Hepatocyte (in vitro differentiated cells): ENCODE results near the gene TEX22. TPM values are rescaled to one million over a fixed set of nuclear protein-coding genes. Genes with fewer than 3 reads are reported as not detected.

Experiments used
- DNase-seq: peaks from one replicate; pipeline ENCODE4 v3.0.0-alpha.2; 2016; ENCODE audit warnings: low spot score
- H2AFZ ChIP-seq: fragments of 200-600 bp; sonication (generic); 2 replicates; pipeline ENCODE4 v1.6.0; 2016; ENCODE audit warnings: antibody characterized with exemption, mild to moderate bottlenecking
- H3K27ac ChIP-seq: fragments of 200-600 bp; sonication (generic); 2 replicates; pipeline ENCODE4 v1.5.1; 2016; ENCODE audit warnings: mild to moderate bottlenecking
- H3K27me3 ChIP-seq: fragments of 200-600 bp; sonication (generic); 2 replicates; pipeline ENCODE4 v1.6.1; 2016
- H3K36me3 ChIP-seq: fragments of 200-600 bp; sonication (generic); replicated peaks from 2 replicates; pipeline ENCODE4 v1.5.1; 2016; ENCODE audit warnings: low read depth; ENCODE audit not compliant: insufficient read depth
- H3K4me1 ChIP-seq: fragments of 200-600 bp; sonication (generic); 2 replicates; pipeline ENCODE4 v1.5.1; 2016; ENCODE audit warnings: mild to moderate bottlenecking, moderate library complexity; ENCODE audit not compliant: insufficient read depth
- H3K4me2 ChIP-seq: fragments of 200-600 bp; sonication (generic); 2 replicates; pipeline ENCODE4 v1.6.0; 2016
- H3K4me3 ChIP-seq: fragments of 200-600 bp; sonication (generic); 2 replicates; pipeline ENCODE4 v1.5.1; 2016; ENCODE audit warnings: mild to moderate bottlenecking
- H3K79me2 ChIP-seq: fragments of 200-600 bp; sonication (generic); 2 replicates; pipeline ENCODE4 v1.6.0; 2017; ENCODE audit warnings: mild to moderate bottlenecking
- H3K9me2 ChIP-seq: fragments of 200-600 bp; sonication (generic); replicated peaks from 2 replicates; pipeline ENCODE4 v1.6.0; 2017; ENCODE audit warnings: mild to moderate bottlenecking; ENCODE audit not compliant: insufficient read depth
- H3K9me3 ChIP-seq: fragments of 200-600 bp; sonication (generic); 2 replicates; pipeline ENCODE4 v1.5.1; 2016; ENCODE audit warnings: low read depth, mild to moderate bottlenecking
- H4K20me1 ChIP-seq: fragments of 200-600 bp; sonication (generic); 2 replicates; pipeline ENCODE4 v1.6.0; 2016; ENCODE audit warnings: mild to moderate bottlenecking; ENCODE audit not compliant: insufficient read depth, poor library complexity, severe bottlenecking
- CTCF ChIP-seq: fragments of 200-600 bp; sonication (generic); IDR thresholded peaks from 2 replicates; pipeline ENCODE4 v1.5.1; 2016; ENCODE audit warnings: antibody characterized with exemption, mild to moderate bottlenecking; ENCODE audit not compliant: poor library complexity
- EZH2 ChIP-seq: fragments of 200-600 bp; sonication (generic); IDR thresholded peaks from 2 replicates; pipeline ENCODE4 v1.6.1; 2016; ENCODE audit warnings: antibody characterized with exemption, mild to moderate bottlenecking, borderline replicate concordance
- EZH2phosphoT487 ChIP-seq: fragments of 200-600 bp; sonication (generic); IDR thresholded peaks from one replicate; pipeline ENCODE4 v1.6.1; 2018; ENCODE audit warnings: antibody characterized with exemption, mild to moderate bottlenecking, low read depth, moderate library complexity; ENCODE audit not compliant: unreplicated experiment, severe bottlenecking
- WGBS: methylation state at CpG from one replicate; pipeline ENCODE4 v1.1.6; 2016; ENCODE audit warnings: low lambda C conversion rate; ENCODE audit errors: missing lambda C conversion rate; 5-methylcytosine and 5-hydroxymethylcytosine counted together
- polyA plus RNA-seq: library from polyadenylated mRNA; unstranded; fragments of >200 nt; fragmentation: Nextera tagmentation; extraction: Ambion mirVana; gene quantifications from 2 replicates; pipeline ENCODE4 v1.2.1, GENCODE V29; 2016
- total RNA-seq: library from RNA; depleted of rRNA; stranded (reverse); fragments of >200 nt; gene quantifications from 2 replicates; pipeline ENCODE4 v1.2.3, GENCODE V29; 2014

Gene TEX22
- total and polyA plus RNA-seq, 2 experiments from 2014 or later, result 0.76 TPM; not detected in 1

DNA sequence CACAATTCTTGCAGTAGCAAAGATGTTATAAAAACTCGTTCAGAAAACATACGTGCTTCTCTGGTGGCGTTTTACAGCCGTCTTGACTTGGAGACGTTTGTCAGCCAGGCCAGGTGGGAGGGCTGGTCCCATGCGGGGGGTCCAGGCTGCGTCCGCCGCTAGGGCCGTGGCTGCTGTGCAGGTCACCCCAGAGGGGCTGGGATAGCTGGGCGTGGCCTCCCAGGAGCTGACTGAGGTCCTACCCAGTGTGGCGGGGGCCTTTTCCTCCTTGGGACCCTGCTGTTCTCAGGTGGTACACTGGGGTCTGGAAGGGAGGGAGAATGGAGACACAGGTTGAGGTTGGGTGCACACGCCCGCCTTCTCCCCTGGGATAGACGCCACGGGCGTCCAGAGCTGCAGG is 46.5 kb downstream of the TEX22 start:
- no peaks in the 10 kb centered on the region for H3K9me3 ChIP-seq
- 92% methylated on average over 17 of the region's 17 CpGs for WGBS
- no peak overlapping the region for H3K4me2 ChIP-seq
- no peaks in the 10 kb centered on the region for H3K4me1 ChIP-seq
- no peak overlapping the region for H3K4me3 ChIP-seq
- no peak for DNase-seq
- no peaks in the 10 kb centered on the region for H4K20me1 ChIP-seq
- H2AFZ ChIP-seq, result no peak overlapping the region
- no peak overlapping the region for H3K27ac ChIP-seq
- H3K79me2 ChIP-seq, result peaks cover 2% of the 10 kb centered on the region
- no peak for TF ChIP-seq EZH2
- TF ChIP-seq CTCF, result no peak
- no peak for TF ChIP-seq EZH2phosphoT487
- no peaks in the 10 kb centered on the region for H3K27me3 ChIP-seq
- no peaks in the 10 kb centered on the region for H3K36me3 ChIP-seq
- no peaks in the 10 kb centered on the region for H3K9me2 ChIP-seq

- Histone ChIP-seq H3K27ac (no peak overlapping the region), H4K20me1 (no peaks in the 10 kb centered on the region), H3K4me1 (no peaks in the 10 kb centered on the region), H3K4me2 (no peak overlapping the region), H3K9me3 (no peaks in the 10 kb centered on the region), H3K36me3 (no peaks in the 10 kb centered on the region), H3K4me3 (no peak overlapping the region), H3K27me3 (no peaks in the 10 kb centered on the region), H2AFZ (no peak overlapping the region), H3K9me2 (no peaks in the 10 kb centered on the region), H3K79me2 (no peaks in the 10 kb centered on the region)
- 93% methylated on average over 20 of the region's 24 CpGs for WGBS
- TF ChIP-seq CTCF, result no peak
- TF ChIP-seq EZH2, result no peak
- no peak for TF ChIP-seq EZH2phosphoT487
- DNase-seq, result no peak
Observed at GRCh38 chr14:105445290-105445689, 47.0 kb downstream of the TEX22 start.

DNA sequence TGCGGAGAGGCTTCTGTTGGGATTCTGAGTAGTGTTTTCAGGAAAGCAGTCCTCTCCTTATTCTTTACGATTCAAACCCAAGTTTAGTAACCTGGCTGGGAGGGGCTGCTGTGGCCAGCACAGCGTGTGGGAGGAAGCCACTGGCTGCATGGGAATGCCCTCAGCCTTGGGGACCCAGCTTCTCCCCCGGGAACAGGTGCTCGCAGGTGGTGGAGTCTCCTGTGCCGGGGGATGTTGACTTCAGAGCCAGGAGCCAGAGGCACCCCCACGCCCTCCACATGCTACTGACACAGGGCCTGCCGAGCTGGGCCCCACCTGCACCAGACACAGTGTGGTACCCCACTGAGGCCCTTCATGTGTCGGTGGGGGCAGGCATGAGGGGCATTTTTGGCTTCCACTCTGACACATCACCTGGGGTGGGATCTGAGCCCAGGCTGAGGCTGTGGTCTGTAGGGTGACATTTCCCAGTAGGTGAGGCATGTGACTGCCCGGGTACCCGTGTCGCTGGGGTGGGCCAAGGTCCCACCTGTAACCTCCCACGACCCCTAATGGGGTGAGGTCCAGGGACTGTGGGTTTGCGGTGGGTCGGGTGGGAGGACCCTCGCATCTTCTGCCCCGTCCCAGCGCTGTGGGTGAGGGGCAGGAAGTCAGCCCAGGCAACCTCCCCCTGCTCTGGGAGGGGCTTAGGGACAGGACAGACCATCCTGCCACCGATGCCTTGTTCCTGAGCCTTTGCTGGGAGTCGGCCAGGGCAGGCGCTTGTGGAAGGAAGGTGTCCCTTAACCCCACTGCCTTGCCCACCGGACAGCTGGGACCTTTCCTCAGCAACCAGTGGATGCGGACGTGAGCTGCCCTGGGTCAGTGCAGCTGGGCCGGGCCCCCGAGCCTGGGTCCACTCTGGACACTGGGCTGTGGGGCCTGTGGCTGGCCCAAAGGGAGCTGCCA is 47.8 kb downstream of the TEX22 start:
- no peaks in the 10 kb centered on the region for H3K9me2 ChIP-seq
- H3K9me3 ChIP-seq, result no peaks in the 10 kb centered on the region
- H3K36me3 ChIP-seq, result no peaks in the 10 kb centered on the region
- TF ChIP-seq EZH2, result no peak
- no peak for TF ChIP-seq CTCF
- TF ChIP-seq EZH2phosphoT487, result no peak
- H3K4me2 ChIP-seq, result no peak overlapping the region
- no peaks in the 10 kb centered on the region for H3K27me3 ChIP-seq
- no peak overlapping the region for H2AFZ ChIP-seq
- H4K20me1 ChIP-seq, result no peaks in the 10 kb centered on the region
- no peak overlapping the region for H3K27ac ChIP-seq
- H3K4me1 ChIP-seq, result no peaks in the 10 kb centered on the region
- DNase-seq, result no peak
- 95% methylated on average over 26 of the region's 26 CpGs for WGBS
- no peaks in the 10 kb centered on the region for H3K79me2 ChIP-seq
- no peak overlapping the region for H3K4me3 ChIP-seq
